Measurements from ENCODE around the gene ADARB1.

DNA sequence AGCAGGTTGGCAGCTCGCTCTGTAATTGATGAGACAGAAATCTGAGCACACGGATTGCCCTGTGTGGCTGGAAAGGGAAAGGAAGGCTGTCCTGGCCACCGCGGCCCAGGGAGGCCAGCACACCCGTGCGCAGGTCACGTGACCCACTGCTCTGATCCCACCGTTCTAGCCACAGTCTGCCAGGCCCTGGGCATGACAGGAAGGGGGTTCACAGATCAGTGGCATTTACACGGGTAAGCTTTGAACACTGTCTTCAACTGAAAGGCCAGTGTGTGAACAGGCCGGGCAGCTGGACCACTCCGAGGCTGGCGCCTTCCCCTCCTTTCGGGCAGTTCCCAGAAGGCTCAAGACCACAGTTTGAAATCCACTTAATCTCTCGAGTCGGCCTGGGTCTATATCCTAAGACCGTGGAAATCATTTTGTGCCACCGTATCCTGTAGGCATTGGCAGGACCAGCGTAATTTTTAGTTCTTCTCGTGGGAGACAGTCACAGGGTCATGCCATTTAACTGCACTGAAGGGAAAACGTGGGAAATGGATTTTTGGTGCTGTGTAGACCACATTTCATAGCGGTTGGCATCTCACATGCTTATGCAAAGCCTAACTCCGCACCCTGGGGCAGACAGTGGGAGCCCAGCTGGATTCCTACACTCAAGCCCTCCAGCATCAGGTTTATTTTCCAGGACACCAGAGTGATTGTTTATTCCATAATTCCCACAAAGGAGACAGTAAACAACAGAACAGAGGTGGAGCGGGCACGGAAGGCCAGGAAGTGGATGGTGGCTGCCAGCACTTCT is 3.1 kb upstream of the ADARB1 start:
- TF ChIP-seq, protein P1, sequence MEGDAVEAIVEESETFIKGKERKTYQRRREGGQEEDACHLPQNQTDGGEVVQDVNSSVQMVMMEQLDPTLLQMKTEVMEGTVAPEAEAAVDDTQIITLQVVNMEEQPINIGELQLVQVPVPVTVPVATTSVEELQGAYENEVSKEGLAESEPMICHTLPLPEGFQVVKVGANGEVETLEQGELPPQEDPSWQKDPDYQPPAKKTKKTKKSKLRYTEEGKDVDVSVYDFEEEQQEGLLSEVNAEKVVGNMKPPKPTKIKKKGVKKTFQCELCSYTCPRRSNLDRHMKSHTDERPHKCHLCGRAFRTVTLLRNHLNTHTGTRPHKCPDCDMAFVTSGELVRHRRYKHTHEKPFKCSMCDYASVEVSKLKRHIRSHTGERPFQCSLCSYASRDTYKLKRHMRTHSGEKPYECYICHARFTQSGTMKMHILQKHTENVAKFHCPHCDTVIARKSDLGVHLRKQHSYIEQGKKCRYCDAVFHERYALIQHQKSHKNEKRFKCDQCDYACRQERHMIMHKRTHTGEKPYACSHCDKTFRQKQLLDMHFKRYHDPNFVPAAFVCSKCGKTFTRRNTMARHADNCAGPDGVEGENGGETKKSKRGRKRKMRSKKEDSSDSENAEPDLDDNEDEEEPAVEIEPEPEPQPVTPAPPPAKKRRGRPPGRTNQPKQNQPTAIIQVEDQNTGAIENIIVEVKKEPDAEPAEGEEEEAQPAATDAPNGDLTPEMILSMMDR (IDR thresholded peaks at IDR 0.05), result no peak
- TF ChIP-seq ZFX (IDR thresholded peaks at IDR 0.05; ENCODE audit: borderline replicate concordance), result no peak

Measured in 22Rv1 (cell line).